Peyer's patch (tissue), 4 donors: Measurements from ENCODE around the gene PTRH1.

Experiments used
- POLR2A ChIP-seq, 2 donors: fragments of 450-650 bp; IDR thresholded peaks; one replicate each; pipeline ENCODE4 v1.5.1; 2017; ENCODE audit warnings: antibody characterized with exemption in 2 of 2, mild to moderate bottlenecking in 2 of 2, moderate library complexity in 2 of 2
- TF ChIP-seq, protein P1 (sequence below), 6 experiments: fragments of 450-650 bp in 4 of 6; fragments of 200-600 bp in 2 of 6; sonication (generic) in 1 of 6; IDR thresholded peaks; one replicate each; pipeline ENCODE4 v1.5.1; 2017 to 2019; ENCODE audit warnings: antibody characterized with exemption in 6 of 6, mild to moderate bottlenecking in 3 of 6, moderate library complexity in 1 of 6

DNA sequence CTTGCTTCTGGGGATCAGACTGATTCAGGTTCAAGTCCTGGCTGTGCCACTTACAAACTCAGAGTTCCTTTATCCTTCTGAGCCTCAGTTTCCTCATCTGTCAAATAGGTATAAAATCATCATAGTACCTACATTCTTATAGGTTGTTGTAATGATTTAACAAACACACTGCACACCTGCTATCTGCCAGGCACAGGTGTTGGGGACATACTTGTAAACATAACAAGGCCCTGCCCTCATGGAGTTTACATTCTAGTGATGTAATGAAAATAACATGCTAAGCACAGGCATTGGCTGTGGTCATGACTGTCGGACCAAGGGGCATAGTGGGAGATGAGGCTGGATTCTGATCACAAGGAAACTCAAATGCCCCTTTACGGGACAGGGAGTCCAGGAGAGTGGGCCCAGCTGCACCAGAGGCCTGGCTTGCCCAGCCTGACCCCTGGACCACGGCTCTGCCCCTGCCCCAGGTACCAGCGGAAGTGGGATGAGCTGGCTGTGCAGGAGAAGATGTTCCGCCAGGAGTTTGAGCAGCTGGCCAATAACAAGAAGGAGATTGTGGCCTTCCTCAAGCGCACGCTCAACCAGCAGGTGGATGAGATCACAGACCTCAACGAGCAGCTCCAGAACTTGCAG lies 6.4 kb downstream of the PTRH1 start:
- TF ChIP-seq, protein P1, sequence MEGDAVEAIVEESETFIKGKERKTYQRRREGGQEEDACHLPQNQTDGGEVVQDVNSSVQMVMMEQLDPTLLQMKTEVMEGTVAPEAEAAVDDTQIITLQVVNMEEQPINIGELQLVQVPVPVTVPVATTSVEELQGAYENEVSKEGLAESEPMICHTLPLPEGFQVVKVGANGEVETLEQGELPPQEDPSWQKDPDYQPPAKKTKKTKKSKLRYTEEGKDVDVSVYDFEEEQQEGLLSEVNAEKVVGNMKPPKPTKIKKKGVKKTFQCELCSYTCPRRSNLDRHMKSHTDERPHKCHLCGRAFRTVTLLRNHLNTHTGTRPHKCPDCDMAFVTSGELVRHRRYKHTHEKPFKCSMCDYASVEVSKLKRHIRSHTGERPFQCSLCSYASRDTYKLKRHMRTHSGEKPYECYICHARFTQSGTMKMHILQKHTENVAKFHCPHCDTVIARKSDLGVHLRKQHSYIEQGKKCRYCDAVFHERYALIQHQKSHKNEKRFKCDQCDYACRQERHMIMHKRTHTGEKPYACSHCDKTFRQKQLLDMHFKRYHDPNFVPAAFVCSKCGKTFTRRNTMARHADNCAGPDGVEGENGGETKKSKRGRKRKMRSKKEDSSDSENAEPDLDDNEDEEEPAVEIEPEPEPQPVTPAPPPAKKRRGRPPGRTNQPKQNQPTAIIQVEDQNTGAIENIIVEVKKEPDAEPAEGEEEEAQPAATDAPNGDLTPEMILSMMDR (IDR thresholded peaks at IDR 0.05), result no peak
- no peak for TF ChIP-seq POLR2A (IDR thresholded peaks at IDR 0.05)
